Measurements from ENCODE around the gene GRK5.

Gene GRK5

GRCh38 chr10:119451300-119451896, 244.0 kb downstream of the GRK5 start:
- no peaks in the 10 kb centered on the region for H3K27me3 ChIP-seq (ENCODE audit: insufficient read depth, low read length, poor library complexity, severe bottlenecking)
- no peaks in the 10 kb centered on the region for H3K4me1 ChIP-seq (ENCODE audit: insufficient read depth, low read length, poor library complexity, severe bottlenecking)
- H3F3A ChIP-seq (ENCODE audit: low read depth) = no peaks in the 10 kb centered on the region
- no peaks in the 10 kb centered on the region; the same call in 1 of the 2 replicates for H3K36me3 ChIP-seq (ENCODE audit: insufficient read depth, low read length)
- no peak overlapping the region for H3K4me2 ChIP-seq (ENCODE audit: low read depth, low read length, poor library complexity, severe bottlenecking)
- no peaks in the 10 kb centered on the region for H3K9me2 ChIP-seq (replicated peaks; ENCODE audit: low read depth, low read length)
- H4K20me1 ChIP-seq (ENCODE audit: insufficient read depth, low read length, poor library complexity, severe bottlenecking) = no peaks in the 10 kb centered on the region
- no peak overlapping the region for H3K9ac ChIP-seq (ENCODE audit: low read depth, low read length, poor library complexity, severe bottlenecking)
- H3K9me3 ChIP-seq (ENCODE audit: insufficient read depth, low read depth, low read length) = no peaks in the 10 kb centered on the region
- H2AFZ ChIP-seq (ENCODE audit: low read length) = no peak overlapping the region
- no peak overlapping the region for H3K4me3 ChIP-seq (ENCODE audit: low read length, poor library complexity, severe bottlenecking)
- no peak for TF ChIP-seq EZH2phosphoT487 (IDR thresholded peaks at IDR 0.05; ENCODE audit: borderline replicate concordance)
- no peak for TF ChIP-seq CTCF (conservative IDR thresholded peaks at IDR 0.05; ENCODE audit: low read length)
- no peaks in the 10 kb centered on the region for H3K79me2 ChIP-seq (ENCODE audit: insufficient read depth, low read length)

- H3K4me1 ChIP-seq (ENCODE audit: insufficient read depth, low read length, poor library complexity, severe bottlenecking) = no peaks in the 10 kb centered on the region
- H3K4me2 ChIP-seq (ENCODE audit: low read depth, low read length, poor library complexity, severe bottlenecking) = no peak overlapping the region
- no peak overlapping the region for H3K9ac ChIP-seq (ENCODE audit: low read depth, low read length, poor library complexity, severe bottlenecking)
Observed at GRCh38 chr10:119452396-119452795, 245.0 kb downstream of the GRK5 start.

GRCh38 chr10:119453313-119453712, 245.9 kb downstream of the GRK5 start:
- Histone ChIP-seq H3K4me2 (ENCODE audit: low read depth, low read length, poor library complexity, severe bottlenecking) (no peak overlapping the region), H3K4me3 (ENCODE audit: low read length, poor library complexity, severe bottlenecking) (no peak overlapping the region), H3K27me3 (ENCODE audit: insufficient read depth, low read length, poor library complexity, severe bottlenecking) (no peaks in the 10 kb centered on the region), H3K9ac (ENCODE audit: low read depth, low read length, poor library complexity, severe bottlenecking) (no peak overlapping the region), H3K4me1 (ENCODE audit: insufficient read depth, low read length, poor library complexity, severe bottlenecking) (no peaks in the 10 kb centered on the region), H3K9me3 (ENCODE audit: insufficient read depth, low read depth, low read length) (no peaks in the 10 kb centered on the region), H4K20me1 (ENCODE audit: insufficient read depth, low read length, poor library complexity, severe bottlenecking) (no peaks in the 10 kb centered on the region), H2AFZ (ENCODE audit: low read length) (no peak overlapping the region), H3K79me2 (ENCODE audit: insufficient read depth, low read length) (no peaks in the 10 kb centered on the region), H3F3A (ENCODE audit: low read depth) (no peaks in the 10 kb centered on the region), H3K36me3 (ENCODE audit: insufficient read depth, low read length) (no peaks in the 10 kb centered on the region; the same call in 1 of the 2 replicates), H3K9me2 (replicated peaks; ENCODE audit: low read depth, low read length) (no peaks in the 10 kb centered on the region)
- TF ChIP-seq EZH2phosphoT487 (IDR thresholded peaks at IDR 0.05; ENCODE audit: borderline replicate concordance) (no peak), CTCF (conservative IDR thresholded peaks at IDR 0.05; ENCODE audit: low read length) (no peak)

More at GRCh38 chr10:119452396-119452795, 245.0 kb downstream of the GRK5 start:
- H3K27me3 ChIP-seq (ENCODE audit: insufficient read depth, low read length, poor library complexity, severe bottlenecking) = no peaks in the 10 kb centered on the region
- no peaks in the 10 kb centered on the region; the same call in 1 of the 2 replicates for H3K36me3 ChIP-seq (ENCODE audit: insufficient read depth, low read length)
- H3K9me3 ChIP-seq (ENCODE audit: insufficient read depth, low read depth, low read length) = no peaks in the 10 kb centered on the region
- H3F3A ChIP-seq (ENCODE audit: low read depth) = no peaks in the 10 kb centered on the region
- no peak overlapping the region for H3K4me3 ChIP-seq (ENCODE audit: low read length, poor library complexity, severe bottlenecking)
- no peaks in the 10 kb centered on the region for H4K20me1 ChIP-seq (ENCODE audit: insufficient read depth, low read length, poor library complexity, severe bottlenecking)
- no peaks in the 10 kb centered on the region for H3K9me2 ChIP-seq (replicated peaks; ENCODE audit: low read depth, low read length)
- no peaks in the 10 kb centered on the region for H3K79me2 ChIP-seq (ENCODE audit: insufficient read depth, low read length)
- H2AFZ ChIP-seq (ENCODE audit: low read length) = no peak overlapping the region
- TF ChIP-seq EZH2phosphoT487 (IDR thresholded peaks at IDR 0.05; ENCODE audit: borderline replicate concordance) = no peak
- TF ChIP-seq CTCF (conservative IDR thresholded peaks at IDR 0.05; ENCODE audit: low read length) = no peak

Measured in Loucy (cell line).